ENCODE data around the gene EEFSEC. TPM values are rescaled to one million over a fixed set of nuclear protein-coding genes. Genes with fewer than 3 reads are reported as not detected.

EEFSEC gene
- polyA plus RNA-seq, 1 donor from 2014 or later = 4.6 TPM

GRCh38 chr3:128269006-128269775, 115.9 kb downstream of the EEFSEC start:
- Histone ChIP-seq H3K9ac (ENCODE audit: low read length) (no peak overlapping the region), H3K27ac (ENCODE audit: low read length) (no peak overlapping the region), H3K4me2 (ENCODE audit: low read length) (no peak overlapping the region), H3F3A (ENCODE audit: insufficient read depth, low read length, poor library complexity, severe bottlenecking) (no peaks in the 10 kb centered on the region), H3K36me3 (ENCODE audit: insufficient read depth, low read length) (no peaks in the 10 kb centered on the region), H4K20me1 (ENCODE audit: insufficient read depth) (no peaks in the 10 kb centered on the region), H3K9me2 (ENCODE audit: insufficient read depth, low read length) (no peaks in the 10 kb centered on the region), H3K79me2 (replicated peaks; ENCODE audit: insufficient read depth, low read length) (no peaks in the 10 kb centered on the region), H2AFZ (ENCODE audit: low read depth, low read length) (no peak overlapping the region), H3K9me3 (ENCODE audit: low read length) (no peaks in the 10 kb centered on the region), H3K4me3 (ENCODE audit: low read length) (no peak overlapping the region), H3K27me3 (ENCODE audit: insufficient read depth, low read depth, low read length) (no peaks in the 10 kb centered on the region)
- TF ChIP-seq CTCF (IDR thresholded peaks at IDR 0.05; ENCODE audit: poor library complexity, severe bottlenecking) = no peak
- TF ChIP-seq POLR2AphosphoS5 (IDR thresholded peaks at IDR 0.05) = no peak
- TF ChIP-seq REST (IDR thresholded peaks at IDR 0.05; ENCODE audit: borderline replicate concordance) = no peak

GRCh38 chr3:128269796-128270195, 116.5 kb downstream of the EEFSEC start:
- Histone ChIP-seq H3K4me2 (ENCODE audit: low read length) (no peak overlapping the region), H3K9ac (ENCODE audit: low read length) (no peak overlapping the region), H3K4me3 (ENCODE audit: low read length) (no peak overlapping the region), H3K36me3 (ENCODE audit: insufficient read depth, low read length) (no peaks in the 10 kb centered on the region), H3K27me3 (ENCODE audit: insufficient read depth, low read depth, low read length) (no peaks in the 10 kb centered on the region), H3K27ac (ENCODE audit: low read length) (no peak overlapping the region), H2AFZ (ENCODE audit: low read depth, low read length) (no peak overlapping the region), H3K9me3 (ENCODE audit: low read length) (no peaks in the 10 kb centered on the region), H4K20me1 (ENCODE audit: insufficient read depth) (no peaks in the 10 kb centered on the region), H3F3A (ENCODE audit: insufficient read depth, low read length, poor library complexity, severe bottlenecking) (no peaks in the 10 kb centered on the region), H3K9me2 (ENCODE audit: insufficient read depth, low read length) (no peaks in the 10 kb centered on the region), H3K79me2 (replicated peaks; ENCODE audit: insufficient read depth, low read length) (no peaks in the 10 kb centered on the region)
- TF ChIP-seq SMC3 (conservative IDR thresholded peaks at IDR 0.05; ENCODE audit: poor library complexity) (no peak), EP300 (conservative IDR thresholded peaks at IDR 0.05; ENCODE audit: poor library complexity, severe bottlenecking) (no peak), EZH2 (IDR thresholded peaks at IDR 0.05; ENCODE audit: borderline replicate concordance, insufficient read depth, low read length, poor library complexity, severe bottlenecking) (no peak), MXI1 (conservative IDR thresholded peaks at IDR 0.05; ENCODE audit: poor library complexity, severe bottlenecking) (no peak), CTCF (IDR thresholded peaks at IDR 0.05; ENCODE audit: poor library complexity, severe bottlenecking) (no peak), TAF1 (IDR thresholded peaks at IDR 0.05; ENCODE audit: low read depth) (no peak), RAD21 (conservative IDR thresholded peaks at IDR 0.05) (no peak)

Measured in neural cell (in vitro differentiated cells).